Measurements from ENCODE around the gene NXPE1.
"Not testable (repeated sequence)": the region's sequence is repeated elsewhere in the genome, so short reads cannot be mapped to it uniquely, and the experiment has no call there.

Gene NXPE1

GRCh38 chr11:114559425-114560310, at the start of gene NXPE1:
Gene NXPE1, minus strand, starts transcription at chr11:114559881. Its CDS starts 8,680 bp downstream, at chr11:114551201.
- in situ Hi-C loops (cut with HindIII; ENCODE audit: low sequenced_read_pairs) = no loop called here

DNA sequence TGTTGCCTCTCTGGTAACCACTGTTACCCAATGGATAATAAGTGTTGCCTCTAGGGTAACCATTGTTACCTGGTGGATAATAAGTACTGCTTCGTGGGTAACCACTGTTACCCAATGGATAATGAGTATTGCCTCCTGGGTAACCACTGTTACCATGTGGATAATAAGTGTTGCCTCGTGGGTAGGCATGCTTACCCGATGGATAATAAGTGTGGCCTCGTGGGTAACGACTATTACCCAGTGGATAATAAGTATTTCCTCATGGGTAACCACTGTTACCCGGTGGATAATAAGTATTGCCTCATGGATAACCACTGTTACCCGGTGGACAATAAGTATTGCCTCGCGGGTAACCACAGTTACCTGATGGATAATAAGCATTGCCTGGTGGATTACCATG, 49.7 kb upstream of the NXPE1 start:
- in situ Hi-C loops (cut with HindIII; ENCODE audit: low sequenced_read_pairs) = no loop called here

GRCh38 chr11:114608605-114609004, 48.9 kb upstream of the NXPE1 start:
- in situ Hi-C loops (cut with HindIII; ENCODE audit: low sequenced_read_pairs) = not testable (repeated sequence)

DNA sequence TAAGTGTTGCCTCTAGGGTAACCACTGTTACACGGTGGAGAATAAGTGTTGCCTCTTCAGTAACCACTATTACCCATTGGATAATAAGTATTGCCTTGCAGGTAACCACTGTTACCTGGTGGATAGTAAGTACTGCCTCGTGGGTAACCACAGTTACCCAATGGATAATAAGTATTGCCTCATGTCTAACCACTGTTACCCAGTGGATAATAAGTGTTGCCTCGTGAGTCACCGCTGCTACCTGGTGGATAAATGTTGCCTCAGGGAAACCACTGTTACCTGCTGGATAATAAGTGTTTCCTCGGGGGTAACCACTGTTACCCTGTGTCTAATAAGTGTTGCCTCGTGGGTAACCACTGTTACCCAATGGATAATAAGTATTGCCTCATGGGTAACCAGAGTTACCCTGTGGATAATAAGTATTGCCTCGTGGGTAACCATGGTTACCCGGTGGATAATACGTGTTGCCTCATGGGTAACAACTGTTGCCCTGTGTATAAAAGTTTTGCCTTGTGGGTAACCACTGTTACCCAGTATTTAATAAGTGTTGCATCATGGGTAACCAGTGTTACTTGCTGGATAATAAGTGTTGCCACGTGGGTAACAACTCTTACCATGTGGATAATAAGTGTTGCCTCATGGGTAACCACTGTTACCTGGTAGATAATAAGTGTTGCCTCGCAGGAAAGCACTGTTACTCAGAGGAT, 48.2 kb upstream of the NXPE1 start:
- in situ Hi-C loops (cut with HindIII; ENCODE audit: low sequenced_read_pairs) = no loop called here

- in situ Hi-C loops (cut with HindIII; ENCODE audit: low sequenced_read_pairs) = not testable (repeated sequence)
These were observed 47.1 kb upstream of the NXPE1 start for GRCh38 chr11:114606802-114607075.

GRCh38 chr11:114606003-114606801, 46.5 kb upstream of the NXPE1 start:
- in situ Hi-C loops (cut with HindIII; ENCODE audit: low sequenced_read_pairs) = no loop called here

GRCh38 chr11:114605370-114605769, 45.7 kb upstream of the NXPE1 start:
- in situ Hi-C loops (cut with HindIII; ENCODE audit: low sequenced_read_pairs) = no loop called here

GRCh38 chr11:114604886-114605285, 45.2 kb upstream of the NXPE1 start:
- in situ Hi-C loops (cut with HindIII; ENCODE audit: low sequenced_read_pairs) = no loop called here

DNA sequence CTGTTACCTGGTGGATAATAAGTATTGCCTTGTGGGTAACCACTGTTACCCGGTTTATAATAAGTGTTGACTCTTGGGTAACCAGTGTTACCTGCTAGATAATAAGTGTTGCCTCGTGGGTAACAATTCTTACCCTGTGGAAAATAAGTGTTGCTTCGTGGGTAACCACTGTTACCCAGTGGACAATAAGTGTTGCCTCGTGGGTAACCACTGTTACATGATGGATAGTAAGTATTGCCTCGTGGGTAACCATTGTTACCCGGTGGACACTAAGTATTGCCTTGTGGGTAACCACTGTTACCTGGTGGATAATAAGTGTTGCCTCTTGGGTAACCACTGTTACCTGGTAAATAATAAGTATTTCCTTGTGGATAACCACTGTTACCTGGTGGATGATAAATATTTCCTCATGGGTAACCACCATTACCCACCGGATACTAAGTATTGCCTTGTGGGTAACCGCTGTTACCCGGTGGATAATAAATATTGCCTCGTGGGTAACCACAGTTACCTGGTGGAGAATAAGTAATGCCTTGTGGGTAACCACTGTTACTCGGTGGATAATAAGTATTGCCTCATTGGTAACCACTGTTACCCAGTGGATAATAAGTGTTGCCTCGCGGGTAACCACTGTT, 44.6 kb upstream of the NXPE1 start:
- in situ Hi-C loops (cut with HindIII; ENCODE audit: low sequenced_read_pairs) = no loop called here

GRCh38 chr11:114603151-114603550, 43.5 kb upstream of the NXPE1 start:
- in situ Hi-C loops (cut with HindIII; ENCODE audit: low sequenced_read_pairs) = not testable (repeated sequence)

- in situ Hi-C loops (cut with HindIII; ENCODE audit: low sequenced_read_pairs) = no loop called here
These were observed 38.8 kb upstream of the NXPE1 start for GRCh38 chr11:114598461-114598860.

DNA sequence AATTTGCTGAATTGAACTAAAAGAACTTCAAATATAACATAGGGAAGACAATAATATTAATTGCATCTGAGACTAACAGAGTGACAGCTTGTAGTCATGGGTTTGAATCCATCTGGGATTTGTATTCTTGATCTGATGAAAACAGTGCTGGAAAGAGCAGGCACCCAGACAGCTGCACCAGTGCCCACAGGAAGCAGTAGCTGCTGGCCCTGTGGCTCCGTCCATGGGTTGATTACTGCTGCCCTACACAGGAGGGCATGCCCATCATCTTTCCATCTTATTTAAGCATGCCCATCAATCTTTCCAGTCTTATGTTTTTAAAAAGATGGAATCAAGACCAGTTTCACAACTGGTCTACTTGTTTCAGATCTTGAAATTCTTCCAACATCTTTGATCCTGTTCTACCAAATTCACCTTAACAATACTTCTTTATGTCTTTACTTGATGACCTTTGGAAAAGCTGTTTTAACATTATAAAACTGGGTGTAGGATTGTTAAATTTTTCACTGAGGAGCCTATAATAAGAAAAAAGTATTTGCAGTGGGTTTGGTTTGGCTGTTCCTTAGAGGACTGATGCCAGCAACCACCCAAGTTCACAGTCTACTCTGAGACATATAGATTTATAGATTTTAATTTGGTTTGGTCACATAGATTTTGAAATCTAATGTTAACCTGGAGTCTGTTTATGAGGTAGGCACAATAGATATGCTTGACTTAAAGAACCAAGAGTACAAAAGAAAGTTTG, 36.7 kb upstream of the NXPE1 start:
- in situ Hi-C loops (cut with HindIII; ENCODE audit: low sequenced_read_pairs) = no loop called here

DNA sequence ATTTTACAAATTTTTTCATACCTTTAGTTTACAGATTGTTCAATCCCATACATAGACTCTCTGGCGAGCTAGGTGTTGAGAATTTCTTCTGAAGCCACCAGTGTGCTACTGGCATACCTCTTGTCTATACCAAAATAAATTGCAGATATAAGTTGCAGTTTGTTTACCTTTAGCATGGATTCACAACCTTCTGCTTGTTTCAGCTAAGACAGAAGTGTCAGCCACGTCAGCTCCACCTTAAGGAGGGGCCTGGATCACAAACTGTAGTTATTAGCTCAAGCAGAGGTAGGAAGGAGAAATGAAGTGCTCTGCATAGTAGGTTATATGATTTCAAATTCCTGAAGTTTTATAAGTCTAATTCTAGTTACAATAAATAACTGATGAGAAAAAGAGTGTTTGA, 35.9 kb upstream of the NXPE1 start, which contains the start of gene NXPE4:
TSS of gene NXPE4 (minus strand) at position 216 of the 400 bp plus-strand sequence. CDS start 1,027 bp downstream, outside the sequence.
- in situ Hi-C loops (cut with HindIII; ENCODE audit: low sequenced_read_pairs) = no loop called here

- in situ Hi-C loops (cut with HindIII; ENCODE audit: low sequenced_read_pairs) = no loop called here
These were observed 35.0 kb upstream of the NXPE1 start for GRCh38 chr11:114594703-114595102.

- in situ Hi-C loops (cut with HindIII; ENCODE audit: low sequenced_read_pairs) = no loop called here
These were observed 27.8 kb upstream of the NXPE1 start for GRCh38 chr11:114587398-114587953.

GRCh38 chr11:114586797-114587196, 27.1 kb upstream of the NXPE1 start:
- in situ Hi-C loops (cut with HindIII; ENCODE audit: low sequenced_read_pairs) = no loop called here

DNA sequence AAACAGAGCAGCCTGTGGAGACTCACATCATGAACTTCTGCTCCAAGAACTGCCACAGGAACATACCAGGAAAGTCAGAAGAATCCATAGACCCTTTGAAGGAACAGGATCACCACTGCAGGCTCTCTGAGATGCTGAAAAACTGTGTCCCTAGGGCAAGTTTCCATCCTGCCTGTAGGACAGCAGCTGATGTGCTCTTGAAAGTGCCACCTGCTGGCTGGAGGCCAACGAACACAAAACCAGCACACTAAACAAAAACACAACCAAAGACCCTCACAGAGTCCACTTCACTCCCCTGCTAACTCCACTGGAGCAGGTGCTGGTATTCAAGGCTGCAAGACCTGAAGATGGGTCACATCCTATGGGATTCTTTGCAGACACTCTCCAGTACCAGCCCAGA, 12.0 kb upstream of the NXPE1 start:
- in situ Hi-C loops (cut with HindIII; ENCODE audit: low sequenced_read_pairs) = no loop called here

DNA sequence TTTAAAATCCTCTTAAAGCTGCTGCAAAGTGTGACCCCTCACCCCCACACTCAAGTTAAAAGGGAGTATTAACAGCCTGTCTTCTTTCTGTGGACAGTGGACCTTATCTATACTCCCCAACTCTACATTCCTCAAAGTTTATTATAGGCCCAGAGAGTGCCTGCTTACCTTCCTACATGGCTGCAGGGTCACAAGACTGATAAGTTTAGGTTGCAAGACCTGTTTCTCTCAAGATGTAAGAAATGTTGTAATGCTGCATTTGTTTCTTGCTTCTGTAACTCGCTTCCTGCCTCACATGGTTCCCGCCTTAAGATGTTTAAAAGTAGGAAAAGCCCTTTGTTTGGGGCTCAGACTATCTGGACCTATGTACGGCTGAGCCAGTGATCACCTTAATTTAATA, 10.1 kb upstream of the NXPE1 start:
- in situ Hi-C loops (cut with HindIII; ENCODE audit: low sequenced_read_pairs) = no loop called here

- in situ Hi-C loops (cut with HindIII; ENCODE audit: low sequenced_read_pairs) = no loop called here
These were observed 6.6 kb upstream of the NXPE1 start for GRCh38 chr11:114566276-114566675.

GRCh38 chr11:114564831-114565230, 5.2 kb upstream of the NXPE1 start:
- in situ Hi-C loops (cut with HindIII; ENCODE audit: low sequenced_read_pairs) = no loop called here
